ENCODE measurements around the gene PHF2.

Gene PHF2

GRCh38 chr9:93569621-93570174, 6.7 kb upstream of the PHF2 start:
- no peak for DNase-seq

DNA sequence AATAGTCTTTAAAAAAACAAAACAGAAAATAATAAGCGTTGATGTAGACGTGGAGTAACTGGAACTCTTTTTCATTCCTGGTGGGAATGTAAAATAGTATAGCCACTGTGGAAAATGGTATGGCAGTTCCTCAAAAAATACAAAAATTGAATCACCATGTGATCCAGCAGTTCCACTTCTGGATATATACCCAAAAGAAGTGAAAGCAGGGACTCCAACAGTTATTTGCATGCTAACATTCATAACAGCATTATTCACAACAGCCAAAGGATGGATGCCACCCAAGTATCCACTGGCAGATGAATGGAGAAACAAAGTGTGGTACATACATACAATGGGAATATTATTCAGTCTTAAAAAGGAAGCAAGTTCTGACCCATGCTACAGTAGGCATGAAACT, 4.2 kb upstream of the PHF2 start:
- no peak for DNase-seq

DNA sequence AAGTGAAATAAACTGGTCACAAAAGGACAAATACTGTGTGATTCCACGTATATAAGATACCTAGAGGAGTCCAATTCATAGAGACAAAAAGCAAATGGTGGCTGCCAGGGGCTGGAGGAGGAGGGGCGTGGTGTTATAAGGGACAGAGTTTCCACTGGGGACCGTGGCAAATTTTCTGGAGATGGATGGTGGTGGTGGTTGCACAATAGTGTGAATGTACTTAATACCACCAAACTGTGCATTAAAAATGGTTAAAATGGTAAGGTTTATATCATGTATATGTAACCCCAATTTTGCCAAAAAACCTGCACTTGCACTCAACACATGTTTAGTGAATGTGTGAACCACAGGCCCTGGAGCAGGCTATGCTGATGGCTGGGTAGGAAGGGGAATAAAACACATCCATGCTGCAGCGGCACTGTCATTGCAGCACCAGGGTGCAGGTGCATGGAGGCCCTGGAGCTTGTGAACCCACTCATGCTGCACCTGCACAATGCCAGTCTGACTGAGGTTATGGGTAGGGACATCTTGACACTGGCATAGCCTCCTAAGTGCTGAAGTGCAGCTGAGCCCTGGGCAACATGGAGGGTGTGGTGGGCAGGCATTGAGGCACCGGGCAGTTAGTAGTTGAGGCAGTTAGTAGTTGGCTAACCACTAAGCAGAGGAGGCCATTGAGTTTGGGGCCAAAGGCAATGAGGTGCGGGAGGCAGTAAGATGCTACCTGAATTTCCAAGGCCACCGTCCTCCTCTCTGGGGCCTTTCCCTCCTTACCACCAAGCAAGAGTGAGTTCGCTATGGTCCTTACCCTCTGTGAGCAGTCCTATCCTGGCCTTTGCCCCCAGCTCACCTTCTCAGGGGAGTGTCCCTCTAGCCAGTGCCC, 3.5 kb upstream of the PHF2 start:
- no peak for DNase-seq

GRCh38 chr9:93573516-93573828, 2.9 kb upstream of the PHF2 start:
- no peak for DNase-seq

DNA sequence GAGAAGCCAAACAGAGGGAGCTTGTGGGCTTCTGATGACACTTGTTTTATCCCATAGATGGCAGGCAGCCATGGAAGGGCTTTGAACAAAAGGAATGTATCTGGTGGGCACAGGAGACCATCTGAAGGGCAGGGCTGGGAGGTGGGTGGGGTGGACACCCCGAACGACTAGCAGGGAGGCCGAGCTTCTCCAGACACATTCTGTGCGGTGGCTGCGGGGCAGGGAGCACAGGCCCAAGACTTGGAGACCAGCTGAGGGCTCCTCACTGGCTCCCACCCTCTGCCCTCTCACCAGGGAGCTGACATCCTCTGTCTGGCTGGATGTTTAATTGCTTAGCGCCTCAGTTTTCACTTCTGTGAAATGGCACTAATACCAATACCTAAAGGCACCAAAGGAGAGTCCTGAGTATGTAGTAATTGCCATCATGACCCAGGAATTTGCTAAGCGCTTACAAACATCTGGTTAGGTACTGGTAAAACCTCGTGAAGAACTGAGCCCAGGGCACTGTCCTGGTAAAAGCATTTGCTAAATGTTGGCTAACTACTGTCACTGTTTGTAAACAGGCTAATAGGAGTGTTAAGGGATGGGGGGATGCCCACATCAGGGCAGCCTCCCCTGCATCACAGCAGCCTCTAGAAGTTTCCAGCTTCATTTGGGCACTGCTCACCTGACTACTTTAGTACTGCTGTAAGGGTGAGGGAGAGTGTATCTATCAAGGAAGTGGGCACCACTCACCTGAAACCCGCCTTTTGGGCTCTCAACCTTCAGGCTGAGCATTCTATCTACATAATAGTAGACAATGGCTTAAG, 2.1 kb upstream of the PHF2 start:
- no peak for DNase-seq

DNA sequence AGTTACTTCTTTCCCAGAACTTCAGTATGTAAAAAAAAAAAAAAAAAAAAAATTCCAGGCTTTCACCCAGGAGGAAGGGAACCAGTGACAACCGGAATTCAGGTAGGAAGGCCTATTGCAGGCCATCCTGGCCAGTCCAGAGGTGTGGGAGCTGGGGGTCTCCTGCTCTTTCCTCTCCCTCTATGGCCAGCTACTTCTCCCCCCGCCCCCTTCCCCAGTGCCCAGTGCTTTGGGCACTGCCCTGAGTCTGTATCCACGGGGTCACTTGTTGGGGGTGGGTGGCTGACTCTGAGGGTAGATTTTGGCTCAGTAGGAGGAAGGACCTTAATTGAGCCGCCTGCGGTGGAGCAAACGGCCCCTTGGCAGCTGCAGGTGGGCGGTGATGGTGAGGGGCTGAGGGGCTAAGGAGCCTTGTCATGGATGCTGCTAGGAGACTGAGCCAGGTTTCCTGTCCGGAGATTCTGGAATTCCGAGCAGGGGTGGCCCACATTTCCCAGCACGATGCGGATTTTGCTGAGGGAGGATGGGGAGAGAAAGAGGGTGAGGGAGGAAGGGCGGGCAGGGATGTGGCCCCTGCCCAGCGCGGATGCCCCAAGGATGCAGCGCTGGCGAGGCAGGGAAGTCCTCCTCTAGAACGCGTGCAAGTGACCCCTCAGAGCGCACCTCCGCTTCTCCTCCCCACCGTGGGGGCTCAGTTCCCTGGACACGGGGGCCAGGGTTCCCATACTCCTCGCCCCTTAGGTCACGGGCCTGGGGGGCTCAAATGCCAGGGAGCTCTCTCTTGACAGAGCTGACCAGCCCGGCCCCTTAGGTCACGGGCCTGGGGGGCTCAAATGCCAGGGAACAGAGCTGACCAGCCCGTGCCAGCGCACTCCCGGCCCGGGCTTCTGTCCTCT, 1.2 kb upstream of the PHF2 start:
- no peak for DNase-seq

DNA sequence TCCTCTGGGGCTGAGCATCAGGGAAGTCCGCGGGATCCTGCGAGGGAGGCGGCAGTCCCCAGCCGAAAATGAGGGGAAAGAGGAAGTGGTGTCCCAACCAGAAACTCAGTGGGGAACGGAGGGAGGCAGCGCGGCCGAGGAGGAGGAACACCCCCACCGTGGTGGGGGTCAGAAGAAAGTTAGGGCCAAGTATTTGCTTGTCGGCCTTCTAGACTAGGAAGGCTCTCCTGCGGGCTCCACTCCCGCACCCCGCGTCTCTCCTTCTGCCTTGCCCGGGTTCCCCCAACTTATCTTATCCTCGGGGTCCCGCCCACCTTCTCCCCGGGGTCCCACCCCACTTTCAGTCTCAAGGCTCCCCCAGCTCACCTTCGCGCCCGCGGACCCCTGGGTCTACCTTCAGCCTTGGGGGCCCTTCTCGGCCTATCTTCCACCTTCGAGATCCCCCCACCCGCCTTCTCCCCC, 557 bp upstream of the PHF2 start:
- DNase-seq = no peak

DNA sequence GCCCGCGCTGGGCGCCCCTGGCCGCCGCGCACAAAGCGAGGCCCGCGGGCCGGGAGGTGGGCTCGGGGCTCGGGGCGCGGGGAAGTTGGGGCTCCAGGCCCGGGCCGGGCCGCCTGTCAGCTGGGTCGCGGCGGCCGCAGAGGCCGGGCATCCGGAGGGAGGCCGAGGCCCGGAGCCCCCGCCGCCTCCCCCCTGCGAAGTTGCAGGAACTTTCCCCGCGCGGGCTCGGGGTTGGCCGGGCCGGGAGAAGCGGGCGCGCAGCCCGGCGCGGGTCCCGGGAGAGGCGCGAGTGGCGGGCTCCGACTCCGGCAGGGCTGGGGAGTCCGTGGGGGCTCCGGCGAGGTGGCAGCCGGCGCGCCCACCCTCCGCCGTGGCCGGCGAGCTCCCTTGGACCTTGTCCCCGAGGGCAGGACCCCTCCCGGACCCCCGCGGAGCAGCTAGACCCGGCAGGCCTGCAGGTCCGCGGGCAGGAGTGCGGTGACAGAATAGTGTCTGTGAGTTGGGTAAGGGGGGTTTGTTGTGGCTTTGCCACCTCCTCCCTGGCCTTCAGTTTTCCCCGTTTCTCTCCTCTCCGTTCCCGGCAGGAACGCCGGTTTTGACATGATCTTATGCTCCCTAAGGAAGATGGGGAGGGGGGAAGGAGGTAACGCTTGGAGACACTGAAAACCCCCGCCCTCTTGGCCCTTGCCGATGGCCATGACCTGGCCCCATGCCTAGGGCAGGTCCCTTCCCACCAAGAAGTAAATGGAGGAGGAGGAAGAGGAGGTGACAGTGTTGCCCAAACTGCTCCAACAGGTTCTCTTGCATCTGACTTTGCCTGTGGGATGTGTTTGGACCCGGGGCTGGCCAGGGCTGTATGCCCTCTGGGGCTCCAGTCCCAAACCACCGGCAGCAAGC, 942 bp downstream of the PHF2 start:
- DNase-seq = no peak

GRCh38 chr9:93577975-93578682, 1.7 kb downstream of the PHF2 start:
- DNase-seq = no peak

GRCh38 chr9:93578844-93579243, 2.5 kb downstream of the PHF2 start:
- no peak for DNase-seq

GRCh38 chr9:93579711-93580516, 3.5 kb downstream of the PHF2 start:
- DNase-seq = no peak

DNA sequence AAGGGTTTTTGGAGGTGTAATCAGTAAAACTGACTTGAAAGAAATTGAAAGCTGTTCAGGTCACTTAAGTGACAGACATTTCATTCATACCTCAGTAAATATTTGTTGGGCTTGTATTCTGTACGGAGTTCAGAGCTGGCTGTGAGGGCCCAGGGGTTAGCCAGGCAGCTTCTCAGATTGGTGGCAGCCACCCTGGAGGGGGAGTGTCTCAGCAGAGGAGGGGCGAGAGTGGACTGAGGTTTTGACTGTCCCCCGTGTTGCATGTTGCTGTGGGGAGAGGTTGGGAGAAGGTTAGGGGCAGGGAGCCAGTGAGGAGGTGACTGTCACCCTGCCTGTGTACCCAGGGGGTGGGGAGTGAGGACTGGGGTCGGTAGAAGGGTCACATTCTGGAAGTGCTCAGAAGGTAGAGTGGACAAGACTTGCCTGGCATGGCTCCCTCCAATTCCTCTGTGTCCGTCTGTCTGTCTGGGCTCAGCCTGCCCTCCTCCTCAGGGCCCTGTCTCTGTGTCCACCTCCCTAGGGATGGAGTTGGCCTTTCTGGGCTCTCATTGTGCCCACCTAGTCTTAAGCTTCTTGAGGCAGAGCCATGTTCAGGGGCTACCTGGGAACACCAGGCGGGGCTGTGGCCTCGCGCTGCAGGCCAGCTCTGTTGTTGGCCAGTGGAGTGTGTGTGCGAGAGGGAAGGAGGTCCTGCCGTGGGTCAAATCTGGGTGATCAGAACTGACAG, 4.4 kb downstream of the PHF2 start:
- no peak for DNase-seq

GRCh38 chr9:93582115-93582514, 5.7 kb downstream of the PHF2 start:
- DNase-seq = no peak

- DNase-seq = no peak
Observed at GRCh38 chr9:93582550-93582949, 6.2 kb downstream of the PHF2 start.

DNA sequence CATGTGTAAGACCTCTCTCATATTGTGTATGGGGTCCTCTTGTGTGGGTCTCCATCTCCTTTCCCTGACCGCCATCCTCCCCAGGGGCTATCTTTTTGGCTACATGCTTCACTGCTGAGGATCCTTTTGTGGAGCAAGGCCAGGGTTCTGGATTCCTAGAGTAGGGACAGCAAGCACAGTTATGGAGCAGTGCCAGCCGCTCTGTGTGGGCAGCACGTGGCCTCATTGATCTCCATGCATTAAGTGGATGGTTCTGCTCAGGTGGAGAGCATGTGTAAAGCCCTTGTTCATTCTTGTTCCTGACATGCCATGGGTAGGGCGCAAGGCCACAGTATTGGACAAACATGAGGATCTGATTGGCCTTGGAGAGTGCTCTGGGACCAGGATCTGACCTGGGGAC, 8.9 kb downstream of the PHF2 start:
- no peak for DNase-seq

DNA sequence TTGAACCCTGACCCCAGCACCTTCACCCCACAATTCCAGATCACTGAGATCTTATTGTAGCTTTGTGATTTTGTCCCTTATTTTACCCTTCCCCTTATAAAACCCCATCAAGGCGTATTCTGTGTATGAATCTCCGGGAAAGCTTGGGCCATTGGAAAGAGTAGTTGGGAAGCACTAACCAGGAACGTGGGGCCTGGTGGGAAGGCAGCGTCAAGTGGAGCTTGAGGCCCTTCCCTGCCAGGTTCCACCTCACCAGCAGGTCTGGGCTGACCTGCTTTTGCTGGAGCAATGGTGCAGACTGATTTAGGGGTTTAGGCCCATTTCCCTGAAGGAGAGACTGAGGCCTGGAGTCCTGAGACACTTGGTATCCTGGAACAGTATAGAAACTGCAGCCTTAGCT, 9.3 kb downstream of the PHF2 start:
- no peak for DNase-seq

DNA sequence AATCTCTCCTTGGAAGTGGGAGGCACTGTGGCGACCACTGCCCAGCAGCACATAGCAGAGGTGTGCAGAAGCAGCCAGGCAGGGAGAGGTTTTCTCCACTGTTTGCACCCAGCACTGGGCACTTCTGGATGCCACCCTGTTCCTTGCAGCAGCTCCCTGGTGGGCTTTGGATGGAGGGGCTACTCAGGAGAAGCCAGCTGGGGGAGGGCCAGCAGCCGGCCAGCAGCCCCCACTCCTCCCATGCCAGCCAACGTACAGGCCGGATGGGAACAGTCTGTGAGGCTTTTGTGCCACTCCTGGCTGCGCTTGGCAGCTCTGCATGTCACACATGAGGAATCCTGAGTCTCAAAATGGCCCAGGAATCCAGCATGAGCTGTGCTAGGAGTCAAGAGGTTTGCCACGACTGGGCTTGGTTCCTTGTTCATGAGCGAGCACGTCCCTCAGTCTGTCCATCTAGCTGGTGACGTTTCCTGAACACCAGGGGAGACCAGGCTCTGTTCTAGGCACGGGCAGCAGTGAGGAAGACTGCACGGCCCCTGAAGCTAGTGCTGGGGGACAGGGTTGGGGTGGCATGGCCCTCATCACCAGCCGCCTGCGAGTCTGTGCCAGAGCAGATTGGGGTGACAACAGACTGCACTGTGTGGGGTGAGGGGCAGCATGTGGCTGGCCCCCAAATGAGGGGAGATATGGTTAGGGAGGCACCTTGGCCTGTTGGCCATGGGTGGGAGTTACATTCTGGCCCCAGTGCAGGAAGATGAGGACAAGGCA, 10.1 kb downstream of the PHF2 start:
- no peak for DNase-seq

DNA sequence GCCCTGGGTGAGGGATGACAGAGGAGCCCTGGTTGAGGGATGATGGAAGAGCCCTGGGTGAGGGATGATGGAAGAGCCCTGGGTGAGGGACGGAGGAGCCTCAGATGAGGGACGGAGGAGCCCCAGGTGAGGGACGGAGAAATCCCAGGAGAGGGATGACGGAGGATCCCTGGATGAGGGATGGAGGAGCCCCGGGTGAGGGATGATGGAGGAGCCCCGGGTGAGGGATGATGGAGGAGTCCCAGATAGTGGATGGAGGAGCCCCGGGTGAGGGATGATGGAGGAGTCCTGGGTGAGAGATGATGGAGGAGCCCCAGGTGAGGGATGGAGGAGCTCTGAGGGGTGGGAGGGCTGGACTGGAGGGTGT, 10.9 kb downstream of the PHF2 start:
- DNase-seq = no peak
